Activated T-helper 9 cell treated with anti-CD3 and anti-CD28 coated beads, Interleukin-2, amount 50 U/mL, for 16 hours (primary cell): ENCODE measurements around the gene TMEM51.

Experiments used
- DNase-seq: peaks from one replicate; pipeline ENCODE4 v3.0.0-alpha.2; 2020; ENCODE audit warnings: low read depth

The TMEM51 gene

DNA sequence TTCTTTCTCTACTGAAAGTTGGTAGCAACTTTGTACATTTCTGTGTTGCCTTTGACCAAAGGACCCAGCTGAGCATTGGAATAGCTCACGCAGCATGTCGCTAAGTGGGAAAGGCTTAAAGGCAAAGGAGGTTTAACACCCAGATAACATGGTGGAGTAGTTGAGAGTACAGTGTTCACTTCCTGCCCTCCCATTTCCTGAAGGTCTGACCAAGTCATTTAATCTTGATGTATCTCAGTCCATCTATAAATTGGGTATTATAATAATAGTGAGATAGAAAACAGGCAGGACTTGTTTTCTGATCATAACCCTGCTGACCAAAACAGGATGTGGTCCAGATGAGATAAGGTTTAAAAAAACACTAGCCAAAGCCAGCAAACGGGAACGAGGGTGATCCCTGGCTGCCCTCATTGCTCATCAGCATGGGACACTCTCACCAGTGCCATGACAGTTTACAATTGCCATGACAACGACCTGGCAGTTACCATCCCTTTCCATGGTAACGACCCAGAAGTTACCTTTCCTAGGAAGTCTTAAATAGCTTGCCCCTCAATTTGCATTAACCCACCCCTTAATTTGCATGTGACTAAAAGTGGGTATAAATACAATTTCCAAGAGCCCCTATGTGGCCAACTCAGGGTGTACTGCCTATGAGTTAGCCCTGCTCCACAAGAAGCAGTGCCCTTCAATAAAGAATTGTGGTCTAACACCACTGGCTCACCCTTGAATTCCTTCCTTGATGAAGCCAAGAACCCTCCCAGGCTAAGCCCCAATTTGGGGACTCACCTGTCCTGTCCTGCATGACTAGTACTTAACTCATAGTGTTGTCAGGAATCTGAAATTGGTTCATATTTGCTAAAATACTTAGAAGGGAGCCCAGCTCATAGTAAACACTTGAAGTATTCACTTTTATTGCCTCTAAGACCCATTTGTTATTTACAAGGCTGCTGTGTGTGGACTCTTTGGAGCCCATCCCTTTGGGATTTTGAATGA lies 65.0 kb downstream of the TMEM51 start:
- DNase-seq, result no peak

DNA sequence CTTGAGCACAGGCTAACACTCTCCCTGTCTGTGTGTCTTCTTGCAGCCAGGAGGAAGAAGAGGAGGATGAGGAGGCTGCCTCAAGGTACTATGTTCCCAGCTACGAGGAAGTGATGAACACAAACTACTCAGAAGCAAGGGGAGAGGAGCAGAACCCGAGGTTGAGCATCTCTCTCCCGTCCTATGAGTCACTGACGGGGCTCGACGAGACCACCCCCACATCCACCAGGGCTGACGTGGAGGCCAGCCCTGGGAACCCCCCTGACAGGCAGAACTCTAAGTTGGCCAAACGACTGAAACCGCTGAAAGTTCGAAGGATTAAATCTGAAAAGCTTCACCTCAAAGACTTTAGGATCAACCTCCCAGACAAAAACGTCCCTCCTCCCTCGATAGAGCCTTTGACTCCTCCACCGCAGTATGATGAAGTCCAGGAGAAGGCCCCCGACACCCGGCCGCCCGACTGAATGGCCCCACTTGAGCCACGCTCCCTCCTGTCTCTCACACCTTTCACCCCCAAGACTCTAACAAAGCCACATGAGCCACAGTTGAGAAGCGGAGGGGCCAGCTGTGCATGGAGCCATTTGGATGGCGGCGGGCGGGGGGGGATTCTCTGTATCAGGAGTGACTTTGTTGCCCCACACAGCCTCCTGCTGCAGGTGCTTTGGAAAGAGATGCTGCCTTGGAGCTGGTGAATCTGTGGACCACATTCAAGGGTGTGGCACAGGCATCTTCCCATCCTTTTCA lies 65.9 kb downstream of the TMEM51 start:
- no peak for DNase-seq

DNA sequence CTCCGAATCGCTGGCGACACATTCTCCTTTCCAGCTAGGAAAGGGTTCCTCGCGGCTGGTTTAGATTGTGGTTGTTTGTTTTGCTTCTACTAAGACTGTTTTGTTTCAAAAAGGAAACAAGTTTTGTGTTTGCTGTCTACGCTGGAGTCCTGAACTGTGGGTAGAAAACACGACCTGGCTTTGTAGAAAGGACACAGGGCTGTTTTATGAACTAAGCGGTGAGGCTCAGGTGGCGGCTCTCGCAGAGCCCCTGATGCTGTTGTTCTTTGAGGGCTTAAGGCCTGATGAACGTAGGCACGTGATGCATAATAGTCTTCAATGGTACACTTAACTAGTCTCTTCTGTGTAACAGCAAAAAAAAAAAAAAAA lies 66.5 kb downstream of the TMEM51 start:
- no peak for DNase-seq

DNA sequence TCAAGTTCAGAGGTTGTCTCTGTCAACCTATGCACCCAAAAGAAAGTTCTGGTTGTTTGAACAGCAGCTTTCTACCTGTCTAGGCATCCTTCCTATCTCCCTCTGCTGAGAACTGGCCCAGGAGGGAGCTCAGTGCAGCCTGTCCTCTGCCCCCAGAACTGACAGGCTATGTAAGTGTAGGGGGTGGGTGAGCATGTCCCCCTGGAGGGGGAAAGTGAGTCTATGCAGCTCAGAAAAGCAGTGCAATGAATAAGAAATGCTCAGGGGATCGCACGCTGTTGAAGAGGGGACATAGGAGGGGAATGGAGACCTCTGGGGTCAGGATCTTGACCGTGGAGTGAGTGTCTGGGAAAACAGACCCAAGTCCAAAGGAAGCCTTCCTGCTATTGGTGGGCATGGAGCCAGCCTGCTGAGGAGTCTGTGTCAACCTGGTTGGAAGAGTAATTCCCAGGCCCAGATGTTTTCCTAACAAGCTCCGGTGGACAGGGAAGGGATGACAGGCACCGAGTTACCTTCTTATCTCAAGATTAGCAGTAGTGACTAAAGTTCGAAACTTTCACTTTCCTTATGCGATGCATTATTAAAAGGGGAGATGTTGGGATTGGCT lies 67.4 kb downstream of the TMEM51 start:
- DNase-seq, result no peak

DNA sequence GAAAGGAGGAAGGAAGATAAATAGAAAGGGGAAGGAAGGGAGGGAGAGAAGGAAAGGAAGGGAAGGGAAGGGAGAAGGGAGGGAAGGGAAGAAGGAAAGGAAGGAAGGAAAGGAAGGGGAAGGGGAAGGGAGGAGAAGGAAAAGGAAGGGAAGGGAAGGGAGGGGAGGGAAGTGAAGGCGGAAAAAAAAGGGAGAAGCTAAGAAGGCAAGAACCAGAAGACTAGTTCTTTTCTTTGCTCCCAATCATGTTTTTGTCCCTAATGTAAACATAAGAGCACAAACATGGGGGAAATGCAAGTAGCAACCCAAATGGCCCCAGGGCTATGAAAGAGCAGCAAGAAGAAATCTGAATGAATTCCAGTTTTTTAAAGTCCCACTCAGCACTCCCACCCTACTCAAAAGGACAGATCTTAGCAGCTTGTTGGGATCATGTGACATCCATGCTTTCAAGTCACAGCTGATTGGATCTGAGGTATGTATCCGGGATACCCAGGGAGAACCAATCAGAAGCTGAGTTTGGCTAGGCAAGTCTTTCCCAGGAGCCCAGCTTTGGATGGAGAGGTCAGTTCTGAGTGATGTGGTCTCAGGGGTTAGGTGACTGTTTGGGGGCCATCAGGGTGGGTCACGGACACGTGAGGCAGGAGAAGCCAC lies 69.2 kb downstream of the TMEM51 start:
- no peak for DNase-seq

DNA sequence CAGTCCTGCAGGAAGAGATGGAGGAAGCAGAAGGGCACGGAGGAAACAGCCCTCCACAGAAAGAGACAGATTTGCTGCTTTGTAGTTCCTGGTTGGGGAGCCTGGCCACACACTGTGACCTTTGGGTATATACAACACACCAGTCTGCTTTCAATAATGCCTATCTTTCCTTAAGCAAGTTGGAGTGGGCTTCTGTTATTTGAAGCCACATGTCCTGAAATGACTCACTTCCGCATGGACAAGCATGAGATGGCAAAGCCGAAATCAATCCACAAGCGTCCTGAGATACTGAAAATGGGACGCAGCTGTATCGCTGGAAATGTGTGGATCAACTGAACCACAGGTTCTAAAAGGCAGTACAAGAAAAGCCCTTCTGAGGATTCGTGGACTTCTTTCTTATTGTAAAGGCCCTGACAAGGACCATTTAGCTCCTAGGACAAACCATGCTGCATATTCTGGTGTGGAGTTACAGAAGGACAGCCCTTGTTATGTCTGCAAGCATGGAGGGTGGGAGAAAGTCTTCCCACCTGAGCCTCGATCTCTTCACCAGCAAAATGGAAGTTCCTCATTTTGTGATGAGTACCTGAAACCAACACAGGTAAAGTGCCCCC lies 70.8 kb downstream of the TMEM51 start:
- no peak for DNase-seq

DNA sequence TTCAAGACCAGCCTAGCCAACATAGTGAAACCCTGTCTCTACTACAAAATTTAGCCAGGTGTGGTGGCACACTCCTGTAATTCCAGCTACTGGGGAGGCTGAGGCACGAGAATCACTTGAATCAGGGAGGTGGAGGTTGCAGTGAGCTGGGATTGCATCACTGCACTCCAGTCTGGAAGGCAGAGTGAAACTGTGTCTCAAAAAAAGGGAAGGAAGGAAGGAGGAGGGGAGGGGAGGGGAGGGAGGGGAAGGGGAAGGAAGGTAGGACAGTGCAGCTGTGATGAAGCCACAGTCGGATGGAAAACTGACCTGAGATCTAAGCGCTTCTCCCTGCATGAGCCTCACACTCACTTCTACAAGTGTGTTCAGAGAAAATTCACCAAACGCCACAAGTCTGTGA lies 71.4 kb downstream of the TMEM51 start:
- DNase-seq, result no peak

DNA sequence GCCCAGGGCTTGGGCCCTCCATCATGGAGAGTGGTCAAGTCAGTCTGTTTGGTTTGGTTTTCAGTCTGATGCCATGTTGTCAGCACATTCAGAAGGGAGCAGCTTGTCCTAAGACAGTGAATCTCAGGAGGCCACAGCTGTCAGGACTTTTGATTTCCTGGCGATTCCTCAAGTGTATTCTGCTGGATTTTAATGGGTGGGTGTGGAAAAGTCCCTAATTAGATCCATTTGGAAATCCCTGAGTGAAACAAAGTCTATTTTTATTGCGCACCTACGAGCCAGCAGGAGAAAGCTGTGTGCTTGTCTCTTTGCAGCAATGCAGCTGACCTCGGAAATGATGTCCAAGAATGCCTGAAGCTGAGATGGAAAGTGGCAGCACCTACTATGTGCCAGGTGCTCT lies 71.9 kb downstream of the TMEM51 start:
- no peak for DNase-seq

DNA sequence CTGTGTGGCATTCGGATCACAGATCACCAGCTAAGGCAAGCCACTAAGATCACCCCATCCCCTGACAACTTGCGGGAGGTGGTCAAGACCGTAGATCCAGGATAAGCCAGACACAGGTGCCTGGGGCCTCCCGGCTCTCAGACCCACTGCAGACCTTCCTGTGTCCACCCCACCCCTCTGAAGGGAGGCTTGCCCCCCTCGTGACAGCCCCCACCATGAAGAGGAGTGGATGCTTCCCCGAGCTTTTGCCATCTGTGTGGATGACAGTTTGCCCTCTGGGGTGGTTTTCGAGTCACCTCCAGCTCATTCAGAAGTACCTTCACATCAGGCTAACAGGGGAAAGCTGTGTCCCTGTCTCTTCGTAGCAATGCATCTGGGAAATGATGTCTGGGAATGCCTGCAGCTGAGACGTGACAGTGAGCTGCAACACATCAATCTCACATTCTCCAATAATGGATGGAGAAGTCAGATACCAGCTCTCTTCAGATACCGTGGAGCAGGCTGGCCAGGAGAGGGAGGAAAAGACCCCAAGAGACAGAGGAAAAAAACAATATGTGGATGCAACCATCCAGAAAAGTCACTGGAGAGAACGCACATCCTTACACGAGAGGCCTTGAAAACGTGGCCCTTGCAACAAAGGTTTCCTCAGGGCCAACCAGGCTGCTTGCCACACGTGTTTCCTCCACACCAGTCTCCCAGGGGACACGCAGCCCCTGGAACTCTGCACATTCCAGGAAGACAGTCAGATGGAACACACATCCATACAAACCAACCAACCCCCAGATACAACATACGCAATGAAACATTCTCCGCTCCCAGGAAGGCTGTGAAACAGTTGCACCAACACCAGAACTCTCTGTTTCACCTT lies 73.1 kb downstream of the TMEM51 start:
- DNase-seq, result no peak

DNA sequence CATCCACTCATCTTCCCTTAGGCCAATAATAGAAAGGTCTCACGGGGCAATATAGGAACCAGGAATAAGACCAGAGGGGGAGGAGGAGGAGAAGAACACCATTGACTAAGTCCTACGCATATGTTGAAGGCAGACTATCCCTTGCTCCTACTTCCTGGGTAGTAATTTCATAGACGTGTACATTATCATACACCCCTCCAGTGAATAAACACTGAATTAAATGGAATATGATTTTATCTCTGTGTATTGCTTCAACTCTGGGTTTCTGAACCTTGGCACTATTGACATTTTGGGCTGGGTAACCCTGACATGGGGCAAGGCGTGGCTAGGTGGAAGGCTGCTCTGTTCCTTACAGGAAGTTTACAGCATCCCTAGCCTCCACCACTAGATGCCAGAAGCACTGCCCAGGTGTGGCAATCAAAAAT lies 76.2 kb downstream of the TMEM51 start:
- no peak for DNase-seq

DNA sequence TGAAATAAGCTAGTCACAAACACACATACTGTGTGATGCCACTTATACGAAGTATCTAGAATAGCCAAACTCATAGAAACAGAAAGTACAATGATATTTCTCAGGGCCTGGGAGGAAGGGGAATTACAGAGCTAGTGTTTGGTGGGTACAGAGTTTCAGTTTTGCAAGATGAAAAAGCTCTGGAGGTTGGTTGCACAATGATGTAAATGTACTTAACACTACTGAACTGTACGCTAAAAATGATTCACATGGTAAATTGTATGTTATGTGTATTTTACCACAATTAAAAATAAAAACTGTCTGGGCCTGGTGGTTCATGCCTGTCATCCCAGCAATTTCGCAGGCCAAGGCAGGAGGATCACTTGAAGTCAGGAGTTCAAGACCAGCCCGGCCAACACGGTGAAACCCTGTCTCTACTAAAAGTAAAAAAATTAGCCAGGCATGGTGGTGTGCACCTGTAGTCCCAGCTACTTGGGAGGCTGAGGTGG lies 78.2 kb downstream of the TMEM51 start:
- DNase-seq, result no peak

DNA sequence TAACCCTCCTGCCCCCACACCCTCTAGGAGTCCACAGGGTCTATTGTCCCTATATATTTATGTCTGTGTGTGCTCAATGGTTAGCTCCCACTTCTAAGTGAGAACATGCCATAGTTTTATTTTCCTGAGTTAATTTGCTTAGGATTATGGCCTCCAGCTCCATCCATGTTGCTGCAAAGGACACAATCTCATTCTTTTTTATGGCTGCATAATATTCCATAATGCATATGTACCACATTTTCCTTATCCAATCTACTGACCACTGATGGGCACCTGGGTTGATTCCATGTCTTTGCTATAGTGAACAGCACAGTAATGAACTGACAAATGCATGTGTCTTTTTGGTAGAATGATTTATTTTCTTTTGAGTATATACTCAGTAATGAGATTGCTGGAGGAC lies 80.1 kb downstream of the TMEM51 start:
- DNase-seq, result no peak

DNA sequence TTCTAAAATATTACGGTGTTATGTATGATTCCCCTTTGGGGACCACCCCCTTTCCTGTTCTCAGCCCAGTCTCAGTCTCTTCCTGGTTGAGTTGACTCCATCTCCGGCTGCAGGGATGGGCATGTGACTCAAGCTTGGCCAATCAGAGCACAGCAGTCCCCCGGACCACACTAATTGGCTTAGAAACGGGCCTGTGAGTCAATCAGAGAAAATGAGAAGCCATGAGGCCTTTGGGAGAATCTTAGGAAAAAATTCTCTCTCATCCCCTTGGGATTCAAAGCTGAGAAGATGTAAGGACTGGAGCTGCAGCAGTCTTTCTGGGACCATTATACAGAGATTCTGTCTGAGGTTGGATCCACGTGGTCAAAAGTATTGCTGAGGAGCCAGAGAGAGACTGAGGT lies 82.8 kb downstream of the TMEM51 start:
- no peak for DNase-seq

DNA sequence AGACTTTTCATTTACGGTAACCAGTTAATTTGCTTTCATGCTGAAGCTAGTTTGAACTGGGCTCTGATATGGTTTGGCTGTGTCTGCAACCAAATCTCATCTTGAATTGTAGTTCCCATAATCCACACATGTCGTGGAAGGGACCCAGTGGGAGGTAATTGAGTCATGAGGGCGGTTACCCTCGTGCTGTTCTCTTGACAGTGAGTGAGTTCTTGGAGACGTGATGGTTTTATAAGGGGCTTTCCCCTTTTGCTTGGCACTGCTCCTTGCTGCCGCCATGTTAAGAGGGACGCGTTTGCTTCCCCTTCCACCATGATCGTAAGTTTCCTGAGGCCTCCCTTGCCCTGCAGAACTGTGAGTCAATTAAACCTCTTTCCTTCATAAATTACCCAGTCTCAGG lies 83.2 kb downstream of the TMEM51 start:
- DNase-seq, result no peak

DNA sequence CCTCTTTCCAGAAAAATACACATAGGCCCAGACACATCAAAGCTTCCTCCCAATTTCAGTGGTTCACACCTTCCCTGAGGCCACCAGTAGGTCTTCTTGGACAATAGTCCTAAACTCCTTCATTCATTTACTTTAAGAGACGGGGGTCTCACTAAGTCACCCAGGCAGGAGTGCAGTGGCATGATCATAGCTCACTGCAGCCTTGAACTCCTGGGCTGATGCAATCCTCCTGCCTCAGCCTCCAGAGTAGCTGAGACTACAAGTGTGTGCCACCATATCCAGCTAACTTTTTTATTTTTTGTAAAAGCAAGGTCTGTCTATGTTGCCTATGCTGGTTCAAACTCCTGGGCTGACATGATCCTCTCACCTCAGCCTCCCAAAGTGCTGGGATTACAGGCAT lies 85.2 kb downstream of the TMEM51 start:
- no peak for DNase-seq

DNA sequence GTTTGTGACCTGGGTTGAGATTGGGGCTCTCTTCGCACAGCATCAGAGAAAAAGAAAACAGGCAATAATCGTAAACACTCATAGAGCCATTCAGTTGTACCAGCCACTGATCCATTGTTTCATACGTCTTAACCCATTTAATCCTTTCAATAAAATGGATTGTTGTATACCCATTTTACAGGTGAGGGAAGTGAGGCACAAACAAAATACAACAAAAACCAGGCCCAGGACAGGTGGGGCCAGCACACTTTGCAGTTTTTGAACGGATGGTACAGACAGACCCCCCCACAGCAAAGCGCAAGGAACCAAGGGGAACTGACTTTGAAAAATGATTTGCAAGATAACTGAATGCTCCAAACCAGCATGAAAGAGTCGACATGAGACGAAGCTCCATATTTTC lies 89.2 kb downstream of the TMEM51 start:
- DNase-seq, result no peak

DNA sequence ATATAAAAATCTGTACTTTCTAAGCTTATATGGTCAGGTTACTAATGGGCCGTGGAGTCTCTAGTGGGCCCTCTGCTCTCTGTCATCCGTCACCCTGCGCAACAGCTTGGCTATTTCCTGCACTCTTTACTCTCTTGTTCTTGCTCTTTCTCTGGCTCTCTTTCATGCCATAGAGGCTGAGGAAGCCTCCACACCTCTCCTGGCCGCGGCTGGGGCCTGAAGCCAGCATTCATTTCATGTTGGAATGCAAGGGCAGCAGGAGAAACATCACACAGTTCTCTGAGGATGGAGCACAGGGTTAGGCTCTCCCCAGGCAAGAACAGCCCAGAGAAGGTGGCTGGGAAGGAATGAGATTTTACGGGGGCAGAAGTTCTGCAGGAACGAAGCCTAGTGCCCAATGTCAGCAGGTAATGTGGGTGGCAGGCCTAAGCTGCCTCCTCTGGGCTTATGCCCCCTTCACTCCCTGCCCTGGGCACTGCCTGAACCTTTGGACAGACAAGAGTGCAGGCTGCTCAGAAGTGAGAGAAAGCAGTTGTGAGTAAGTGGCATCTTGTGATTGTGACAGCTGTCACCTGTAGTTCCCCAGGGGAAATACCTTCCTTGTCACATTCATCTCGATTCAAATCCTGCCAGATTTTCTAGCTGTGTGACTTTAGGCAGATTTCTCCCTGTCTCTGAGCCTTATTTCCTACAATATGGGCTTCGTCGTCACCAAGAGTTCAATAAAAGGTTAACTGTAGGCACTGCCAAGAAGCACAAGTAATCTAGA lies 89.9 kb downstream of the TMEM51 start:
- DNase-seq, result no peak

DNA sequence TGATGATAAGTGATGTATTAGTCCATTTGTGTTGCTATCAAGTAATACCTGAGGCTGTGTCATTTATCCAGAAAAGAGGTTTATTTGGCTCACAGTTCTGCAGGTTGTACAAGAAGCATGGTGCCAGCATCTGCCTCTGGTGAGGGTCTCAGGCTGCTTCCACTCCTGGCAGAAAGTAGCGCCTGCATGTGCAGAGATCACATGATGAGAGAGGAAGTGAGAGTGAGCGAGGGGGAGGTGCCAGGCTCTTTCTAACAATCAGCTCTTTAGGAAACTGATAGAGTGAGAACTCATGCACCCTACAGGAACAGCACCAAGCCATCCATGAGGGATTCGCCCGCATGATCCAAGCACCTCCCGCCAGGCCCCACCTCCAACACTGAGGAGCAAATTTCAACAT lies 91.3 kb downstream of the TMEM51 start:
- DNase-seq, result no peak

DNA sequence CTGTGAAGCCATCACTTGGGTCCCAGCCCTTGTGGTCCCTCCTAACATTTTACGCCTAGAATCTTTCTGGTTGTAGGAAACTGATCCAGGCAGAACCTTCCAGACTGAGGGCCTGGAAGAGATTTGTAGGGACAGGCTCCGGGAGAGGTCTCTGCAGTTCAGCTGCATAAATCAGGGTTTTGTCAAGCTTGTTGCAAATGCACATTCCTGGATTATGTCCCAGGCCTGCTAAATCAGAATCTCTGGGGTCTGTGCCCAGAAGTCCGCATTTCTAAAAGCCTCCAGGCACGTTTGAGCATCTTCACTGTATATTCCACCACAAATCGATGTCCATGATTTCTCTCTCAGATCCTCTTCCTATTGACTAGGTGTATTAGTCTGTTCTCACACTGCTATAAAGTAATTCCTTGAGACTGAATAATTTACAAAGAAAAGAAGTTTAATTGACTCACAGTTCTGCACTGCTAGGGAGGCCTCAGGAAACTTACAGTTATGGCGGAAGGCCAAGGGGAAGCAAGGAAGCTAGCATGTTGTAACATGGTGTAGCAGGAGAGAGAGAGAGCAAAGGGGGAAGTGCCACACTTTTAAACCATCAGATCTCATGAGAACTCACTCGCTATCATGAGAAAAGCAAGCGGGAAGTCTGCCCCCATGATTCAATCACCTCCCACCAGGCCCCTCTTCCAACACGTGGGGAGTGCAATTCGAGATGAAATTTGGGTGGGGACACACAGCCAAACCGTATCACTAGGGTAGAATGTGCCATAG lies 92.2 kb downstream of the TMEM51 start:
- DNase-seq, result no peak
